ENCODE data around the gene CBX7. TPM values are rescaled to one million over a fixed set of nuclear protein-coding genes. Genes with fewer than 3 reads are reported as not detected.

The CBX7 gene
- total and polyA plus RNA-seq, 2 experiments from 2014 or later: 2.6 to 11.5 TPM

DNA sequence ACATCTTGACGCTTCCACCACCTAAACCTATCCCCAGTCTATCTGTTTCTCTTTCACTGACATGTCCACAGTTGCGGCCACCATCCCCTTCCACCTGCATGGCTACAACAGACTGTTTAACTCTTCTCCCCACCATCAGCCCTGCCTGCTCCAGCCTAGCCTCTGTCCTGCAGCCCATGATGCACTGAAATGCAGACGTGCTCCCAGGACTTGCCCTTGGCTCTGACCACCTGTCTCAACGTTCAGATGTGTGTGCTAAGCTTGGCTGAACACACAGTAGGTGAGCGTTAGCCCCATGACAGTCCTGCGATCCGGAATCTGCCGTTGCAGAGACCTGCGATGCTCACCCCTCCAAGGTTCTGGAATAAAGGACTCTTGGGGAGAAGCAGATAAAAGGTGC, 22.7 kb downstream of the CBX7 start:
- Histone ChIP-seq H3K9me2 (ENCODE audit: insufficient read depth) (no peaks in the 10 kb centered on the region), H3F3A (replicated peaks; ENCODE audit: low read depth) (no peaks in the 10 kb centered on the region), H3K4me1 (ENCODE audit: insufficient read depth) (peaks cover 13% of the 10 kb centered on the region), H3K4me2 (no peak overlapping the region), H3K27ac (ENCODE audit: low read depth) (no peak overlapping the region), H3K79me2 (replicated peaks; ENCODE audit: insufficient read depth) (no peaks in the 10 kb centered on the region), H3K27me3 (ENCODE audit: insufficient read depth) (no peaks in the 10 kb centered on the region; the same call in 1 of the 2 replicates), H3K4me3 (no peak overlapping the region), H4K20me1 (replicated peaks; ENCODE audit: insufficient read depth) (no peaks in the 10 kb centered on the region), H3K36me3 (ENCODE audit: insufficient read depth) (no peaks in the 10 kb centered on the region), H2AFZ (no peak overlapping the region)
- H3K36me3 Mint-ChIP-seq (ENCODE audit: low read depth): no peaks in the 10 kb centered on the region
- peaks cover 5% of the 10 kb centered on the region; the same call in 1 of the 3 replicates for H3K9me3 Mint-ChIP-seq
- DNase-seq (ENCODE audit: low spot score) (no peak), ATAC-seq (no peak)
- H3K27me3 Mint-ChIP-seq (ENCODE audit: insufficient read depth, low read depth, poor library complexity): peaks cover 18% of the 10 kb centered on the region
- no peak overlapping the region for H3K4me3 Mint-ChIP-seq
- no peak overlapping the region for H3K27ac Mint-ChIP-seq
- TF ChIP-seq, protein P1, sequence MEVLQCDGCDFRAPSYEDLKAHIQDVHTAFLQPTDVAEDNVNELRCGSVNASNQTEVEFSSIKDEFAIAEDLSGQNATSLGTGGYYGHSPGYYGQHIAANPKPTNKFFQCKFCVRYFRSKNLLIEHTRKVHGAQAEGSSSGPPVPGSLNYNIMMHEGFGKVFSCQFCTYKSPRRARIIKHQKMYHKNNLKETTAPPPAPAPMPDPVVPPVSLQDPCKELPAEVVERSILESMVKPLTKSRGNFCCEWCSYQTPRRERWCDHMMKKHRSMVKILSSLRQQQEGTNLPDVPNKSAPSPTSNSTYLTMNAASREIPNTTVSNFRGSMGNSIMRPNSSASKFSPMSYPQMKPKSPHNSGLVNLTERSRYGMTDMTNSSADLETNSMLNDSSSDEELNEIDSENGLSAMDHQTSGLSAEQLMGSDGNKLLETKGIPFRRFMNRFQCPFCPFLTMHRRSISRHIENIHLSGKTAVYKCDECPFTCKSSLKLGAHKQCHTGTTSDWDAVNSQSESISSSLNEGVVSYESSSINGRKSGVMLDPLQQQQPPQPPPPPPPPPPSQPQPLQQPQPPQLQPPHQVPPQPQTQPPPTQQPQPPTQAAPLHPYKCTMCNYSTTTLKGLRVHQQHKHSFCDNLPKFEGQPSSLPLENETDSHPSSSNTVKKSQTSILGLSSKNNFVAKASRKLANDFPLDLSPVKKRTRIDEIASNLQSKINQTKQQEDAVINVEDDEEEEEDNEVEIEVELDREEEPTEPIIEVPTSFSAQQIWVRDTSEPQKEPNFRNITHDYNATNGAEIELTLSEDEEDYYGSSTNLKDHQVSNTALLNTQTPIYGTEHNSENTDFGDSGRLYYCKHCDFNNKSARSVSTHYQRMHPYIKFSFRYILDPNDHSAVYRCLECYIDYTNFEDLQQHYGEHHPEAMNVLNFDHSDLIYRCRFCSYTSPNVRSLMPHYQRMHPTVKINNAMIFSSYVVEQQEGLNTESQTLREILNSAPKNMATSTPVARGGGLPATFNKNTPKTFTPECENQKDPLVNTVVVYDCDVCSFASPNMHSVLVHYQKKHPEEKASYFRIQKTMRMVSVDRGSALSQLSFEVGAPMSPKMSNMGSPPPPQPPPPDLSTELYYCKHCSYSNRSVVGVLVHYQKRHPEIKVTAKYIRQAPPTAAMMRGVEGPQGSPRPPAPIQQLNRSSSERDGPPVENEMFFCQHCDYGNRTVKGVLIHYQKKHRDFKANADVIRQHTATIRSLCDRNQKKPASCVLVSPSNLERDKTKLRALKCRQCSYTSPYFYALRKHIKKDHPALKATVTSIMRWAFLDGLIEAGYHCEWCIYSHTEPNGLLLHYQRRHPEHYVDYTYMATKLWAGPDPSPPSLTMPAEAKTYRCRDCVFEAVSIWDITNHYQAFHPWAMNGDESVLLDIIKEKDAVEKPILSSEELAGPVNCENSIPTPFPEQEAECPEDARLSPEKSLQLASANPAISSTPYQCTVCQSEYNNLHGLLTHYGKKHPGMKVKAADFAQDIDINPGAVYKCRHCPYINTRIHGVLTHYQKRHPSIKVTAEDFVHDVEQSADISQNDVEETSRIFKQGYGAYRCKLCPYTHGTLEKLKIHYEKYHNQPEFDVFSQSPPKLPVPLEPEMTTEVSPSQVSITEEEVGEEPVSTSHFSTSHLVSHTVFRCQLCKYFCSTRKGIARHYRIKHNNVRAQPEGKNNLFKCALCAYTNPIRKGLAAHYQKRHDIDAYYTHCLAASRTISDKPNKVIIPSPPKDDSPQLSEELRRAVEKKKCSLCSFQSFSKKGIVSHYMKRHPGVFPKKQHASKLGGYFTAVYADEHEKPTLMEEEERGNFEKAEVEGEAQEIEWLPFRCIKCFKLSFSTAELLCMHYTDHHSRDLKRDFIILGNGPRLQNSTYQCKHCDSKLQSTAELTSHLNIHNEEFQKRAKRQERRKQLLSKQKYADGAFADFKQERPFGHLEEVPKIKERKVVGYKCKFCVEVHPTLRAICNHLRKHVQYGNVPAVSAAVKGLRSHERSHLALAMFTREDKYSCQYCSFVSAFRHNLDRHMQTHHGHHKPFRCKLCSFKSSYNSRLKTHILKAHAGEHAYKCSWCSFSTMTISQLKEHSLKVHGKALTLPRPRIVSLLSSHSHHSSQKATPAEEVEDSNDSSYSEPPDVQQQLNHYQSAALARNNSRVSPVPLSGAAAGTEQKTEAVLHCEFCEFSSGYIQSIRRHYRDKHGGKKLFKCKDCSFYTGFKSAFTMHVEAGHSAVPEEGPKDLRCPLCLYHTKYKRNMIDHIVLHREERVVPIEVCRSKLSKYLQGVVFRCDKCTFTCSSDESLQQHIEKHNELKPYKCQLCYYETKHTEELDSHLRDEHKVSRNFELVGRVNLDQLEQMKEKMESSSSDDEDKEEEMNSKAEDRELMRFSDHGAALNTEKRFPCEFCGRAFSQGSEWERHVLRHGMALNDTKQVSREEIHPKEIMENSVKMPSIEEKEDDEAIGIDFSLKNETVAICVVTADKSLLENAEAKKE (CRISPR knock-in tag; IDR thresholded peaks at IDR 0.05): no peak
- TF ChIP-seq NANOG (IDR thresholded peaks at IDR 0.05; ENCODE audit: borderline replicate concordance) (no peak), ZNF114 (CRISPR knock-in tag; IDR thresholded peaks at IDR 0.05) (no peak), CREB1 (CRISPR knock-in tag; IDR thresholded peaks at IDR 0.05; ENCODE audit: low read depth) (no peak), EZH2 (IDR thresholded peaks at IDR 0.05; ENCODE audit: low read depth, unreplicated experiment) (no peak), ZNF331 (CRISPR knock-in tag; IDR thresholded peaks at IDR 0.05; ENCODE audit: low read depth) (no peak), JUNB (IDR thresholded peaks at IDR 0.05; ENCODE audit: unreplicated experiment) (no peak), STAT1 (IDR thresholded peaks at IDR 0.05; ENCODE audit: unreplicated experiment) (no peak), POLR2AphosphoS5 (IDR thresholded peaks at IDR 0.05; ENCODE audit: low read depth) (no peak), EZH2phosphoT487 (IDR thresholded peaks at IDR 0.05; ENCODE audit: unreplicated experiment) (no peak)
- TF ChIP-seq, protein P2, sequence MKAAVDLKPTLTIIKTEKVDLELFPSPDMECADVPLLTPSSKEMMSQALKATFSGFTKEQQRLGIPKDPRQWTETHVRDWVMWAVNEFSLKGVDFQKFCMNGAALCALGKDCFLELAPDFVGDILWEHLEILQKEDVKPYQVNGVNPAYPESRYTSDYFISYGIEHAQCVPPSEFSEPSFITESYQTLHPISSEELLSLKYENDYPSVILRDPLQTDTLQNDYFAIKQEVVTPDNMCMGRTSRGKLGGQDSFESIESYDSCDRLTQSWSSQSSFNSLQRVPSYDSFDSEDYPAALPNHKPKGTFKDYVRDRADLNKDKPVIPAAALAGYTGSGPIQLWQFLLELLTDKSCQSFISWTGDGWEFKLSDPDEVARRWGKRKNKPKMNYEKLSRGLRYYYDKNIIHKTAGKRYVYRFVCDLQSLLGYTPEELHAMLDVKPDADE (IDR thresholded peaks at IDR 0.05): no peak
- TF ChIP-seq, protein P3, sequence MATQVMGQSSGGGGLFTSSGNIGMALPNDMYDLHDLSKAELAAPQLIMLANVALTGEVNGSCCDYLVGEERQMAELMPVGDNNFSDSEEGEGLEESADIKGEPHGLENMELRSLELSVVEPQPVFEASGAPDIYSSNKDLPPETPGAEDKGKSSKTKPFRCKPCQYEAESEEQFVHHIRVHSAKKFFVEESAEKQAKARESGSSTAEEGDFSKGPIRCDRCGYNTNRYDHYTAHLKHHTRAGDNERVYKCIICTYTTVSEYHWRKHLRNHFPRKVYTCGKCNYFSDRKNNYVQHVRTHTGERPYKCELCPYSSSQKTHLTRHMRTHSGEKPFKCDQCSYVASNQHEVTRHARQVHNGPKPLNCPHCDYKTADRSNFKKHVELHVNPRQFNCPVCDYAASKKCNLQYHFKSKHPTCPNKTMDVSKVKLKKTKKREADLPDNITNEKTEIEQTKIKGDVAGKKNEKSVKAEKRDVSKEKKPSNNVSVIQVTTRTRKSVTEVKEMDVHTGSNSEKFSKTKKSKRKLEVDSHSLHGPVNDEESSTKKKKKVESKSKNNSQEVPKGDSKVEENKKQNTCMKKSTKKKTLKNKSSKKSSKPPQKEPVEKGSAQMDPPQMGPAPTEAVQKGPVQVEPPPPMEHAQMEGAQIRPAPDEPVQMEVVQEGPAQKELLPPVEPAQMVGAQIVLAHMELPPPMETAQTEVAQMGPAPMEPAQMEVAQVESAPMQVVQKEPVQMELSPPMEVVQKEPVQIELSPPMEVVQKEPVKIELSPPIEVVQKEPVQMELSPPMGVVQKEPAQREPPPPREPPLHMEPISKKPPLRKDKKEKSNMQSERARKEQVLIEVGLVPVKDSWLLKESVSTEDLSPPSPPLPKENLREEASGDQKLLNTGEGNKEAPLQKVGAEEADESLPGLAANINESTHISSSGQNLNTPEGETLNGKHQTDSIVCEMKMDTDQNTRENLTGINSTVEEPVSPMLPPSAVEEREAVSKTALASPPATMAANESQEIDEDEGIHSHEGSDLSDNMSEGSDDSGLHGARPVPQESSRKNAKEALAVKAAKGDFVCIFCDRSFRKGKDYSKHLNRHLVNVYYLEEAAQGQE (IDR thresholded peaks at IDR 0.05; ENCODE audit: unreplicated experiment): no peak
- TF ChIP-seq, protein P4, sequence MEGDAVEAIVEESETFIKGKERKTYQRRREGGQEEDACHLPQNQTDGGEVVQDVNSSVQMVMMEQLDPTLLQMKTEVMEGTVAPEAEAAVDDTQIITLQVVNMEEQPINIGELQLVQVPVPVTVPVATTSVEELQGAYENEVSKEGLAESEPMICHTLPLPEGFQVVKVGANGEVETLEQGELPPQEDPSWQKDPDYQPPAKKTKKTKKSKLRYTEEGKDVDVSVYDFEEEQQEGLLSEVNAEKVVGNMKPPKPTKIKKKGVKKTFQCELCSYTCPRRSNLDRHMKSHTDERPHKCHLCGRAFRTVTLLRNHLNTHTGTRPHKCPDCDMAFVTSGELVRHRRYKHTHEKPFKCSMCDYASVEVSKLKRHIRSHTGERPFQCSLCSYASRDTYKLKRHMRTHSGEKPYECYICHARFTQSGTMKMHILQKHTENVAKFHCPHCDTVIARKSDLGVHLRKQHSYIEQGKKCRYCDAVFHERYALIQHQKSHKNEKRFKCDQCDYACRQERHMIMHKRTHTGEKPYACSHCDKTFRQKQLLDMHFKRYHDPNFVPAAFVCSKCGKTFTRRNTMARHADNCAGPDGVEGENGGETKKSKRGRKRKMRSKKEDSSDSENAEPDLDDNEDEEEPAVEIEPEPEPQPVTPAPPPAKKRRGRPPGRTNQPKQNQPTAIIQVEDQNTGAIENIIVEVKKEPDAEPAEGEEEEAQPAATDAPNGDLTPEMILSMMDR (conservative IDR thresholded peaks at IDR 0.05; ENCODE audit: low read depth in 2 of 2): no peak
- peaks cover 24% of the 10 kb centered on the region for H3K4me1 Mint-ChIP-seq

Measured in GM23338 (cell line).